DMS79 treated with DMSO at 0.1 percent for 48 hours (cell line): ENCODE measurements around the gene OGFOD1.
"Not testable (repeated sequence)": the region's sequence is repeated elsewhere in the genome, so short reads cannot be mapped to it uniquely, and the experiment has no call there.

Source experiments
- DNase-seq: peaks from one replicate; lab custom pipeline; 2025; lab: John Stamatoyannopoulos, UW

Gene OGFOD1

DNA sequence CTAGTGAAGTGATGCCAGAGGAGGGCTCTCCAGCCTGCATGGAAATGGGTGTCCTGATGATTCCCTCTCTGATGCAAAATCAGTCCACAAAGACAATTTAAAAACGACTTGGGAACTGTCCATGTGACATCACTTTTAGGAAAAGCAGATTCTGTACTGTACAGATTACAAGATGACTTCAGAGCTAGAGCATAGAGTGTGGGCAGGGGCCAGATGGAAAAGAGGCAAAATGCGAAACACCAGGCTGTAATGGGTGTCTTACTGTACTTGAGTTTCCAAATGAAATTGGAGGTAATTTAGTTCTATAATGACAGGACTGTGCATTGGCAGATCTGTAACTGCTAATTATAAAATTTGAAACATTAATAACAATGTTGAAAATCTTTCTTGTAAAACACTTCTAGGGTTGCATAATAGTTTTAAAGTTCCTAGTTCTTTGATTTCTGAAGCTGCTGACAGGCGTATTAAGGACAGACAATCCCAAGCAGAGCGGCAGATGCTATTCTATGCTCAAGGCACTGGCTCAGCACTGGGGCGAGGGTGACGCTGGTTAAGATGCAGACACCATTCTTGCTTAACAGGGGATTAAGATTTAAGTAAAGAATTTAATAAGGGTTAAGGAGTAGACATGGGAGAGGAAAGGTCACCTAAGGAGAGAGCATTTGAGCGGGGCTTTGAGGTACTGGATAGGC, 29.6 kb downstream of the OGFOD1 start:
- DNase-seq, result no peak

DNA sequence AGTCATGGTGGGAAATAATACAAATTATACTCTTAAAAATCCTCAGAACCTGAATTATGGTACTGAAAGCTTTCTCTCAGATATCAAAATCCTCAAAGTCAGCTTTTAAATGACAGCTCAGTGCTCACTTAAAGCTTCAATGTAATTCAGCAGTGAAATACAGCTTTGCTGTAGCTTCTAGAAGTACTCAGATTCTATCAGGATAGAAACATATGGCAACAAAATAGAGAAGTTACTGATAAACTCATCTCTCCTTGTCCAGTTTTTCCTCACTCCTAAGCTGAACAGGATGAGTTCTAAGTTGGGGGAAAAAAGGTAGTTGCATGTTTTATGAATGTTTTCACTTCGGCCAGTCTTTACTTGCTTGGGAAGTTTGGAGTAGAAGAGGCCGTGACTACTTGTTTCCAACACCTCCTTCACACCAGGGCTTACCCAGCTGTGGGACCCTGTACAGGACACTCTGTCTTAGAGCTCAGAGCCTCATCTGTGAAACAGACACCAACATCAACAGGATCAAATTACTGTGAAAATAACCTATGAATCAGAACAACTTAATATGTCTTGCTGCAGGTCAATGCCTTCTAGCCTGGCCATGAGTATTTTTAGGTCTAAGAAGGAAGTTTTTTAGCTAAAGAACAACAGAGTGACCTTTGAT, 30.2 kb downstream of the OGFOD1 start:
- DNase-seq, result no peak

DNA sequence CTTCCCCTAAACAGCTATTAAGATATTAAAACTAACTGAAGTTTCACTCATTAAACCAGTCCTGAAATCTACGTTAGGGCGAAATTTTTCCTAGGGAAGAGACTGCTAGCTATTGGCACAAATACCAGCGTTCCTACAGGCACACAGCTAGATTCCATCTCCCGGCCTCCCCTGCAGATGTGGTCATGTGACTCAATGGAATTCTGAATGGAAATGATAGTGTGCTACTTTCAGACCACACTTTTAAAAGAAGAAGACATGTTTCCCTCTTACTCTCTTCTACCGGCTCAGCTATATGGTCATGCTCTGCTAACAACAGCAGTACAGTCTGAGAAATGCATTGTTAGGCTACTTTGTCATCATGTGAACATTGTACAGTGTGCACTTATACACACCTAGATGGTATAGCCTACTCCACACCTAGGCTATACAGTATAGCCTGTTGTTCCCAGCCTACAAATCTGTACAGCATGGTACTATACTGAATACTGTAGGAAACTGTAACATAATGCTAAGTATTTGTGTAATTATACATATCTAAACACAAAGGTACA, 31.4 kb downstream of the OGFOD1 start:
- DNase-seq, result no peak

DNA sequence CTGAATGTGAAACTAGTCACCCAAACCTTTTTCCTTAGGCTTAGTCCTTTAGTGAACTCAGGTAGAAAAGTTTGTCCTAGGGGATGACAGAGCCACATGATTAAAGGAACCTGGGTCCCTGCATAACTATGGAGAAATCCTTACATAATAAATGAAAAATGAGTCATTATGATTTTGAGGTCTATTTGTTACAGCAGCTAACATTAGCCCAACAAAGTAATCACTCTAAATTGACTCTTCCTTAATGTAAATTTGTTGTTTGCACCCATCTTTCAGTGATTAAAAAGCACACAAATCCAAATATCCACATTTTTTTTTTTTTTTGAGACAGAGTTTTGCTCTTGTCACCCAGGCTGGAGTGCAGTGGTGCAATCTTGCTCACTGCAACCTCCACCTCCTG, 32.0 kb downstream of the OGFOD1 start:
- DNase-seq, result no peak

DNA sequence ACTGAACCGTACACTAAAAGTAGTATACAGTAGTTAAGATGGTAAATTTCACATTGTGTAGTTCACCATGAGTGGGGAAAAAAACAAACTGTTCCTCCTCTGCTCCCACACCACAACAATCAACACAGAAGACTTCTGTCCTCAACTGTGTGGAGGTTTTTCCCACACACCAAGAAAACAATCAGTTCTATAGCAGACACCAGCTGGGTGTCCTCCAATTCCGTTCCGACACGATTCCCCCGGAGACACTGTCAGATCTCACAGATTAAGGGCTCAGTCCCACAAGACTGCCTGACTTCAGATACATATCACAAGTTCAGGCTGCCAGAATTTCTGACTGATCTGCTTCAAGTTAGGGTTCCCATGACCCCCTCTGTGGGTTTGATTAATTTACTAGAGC, 36.7 kb downstream of the OGFOD1 start:
- DNase-seq, result no peak

DNA sequence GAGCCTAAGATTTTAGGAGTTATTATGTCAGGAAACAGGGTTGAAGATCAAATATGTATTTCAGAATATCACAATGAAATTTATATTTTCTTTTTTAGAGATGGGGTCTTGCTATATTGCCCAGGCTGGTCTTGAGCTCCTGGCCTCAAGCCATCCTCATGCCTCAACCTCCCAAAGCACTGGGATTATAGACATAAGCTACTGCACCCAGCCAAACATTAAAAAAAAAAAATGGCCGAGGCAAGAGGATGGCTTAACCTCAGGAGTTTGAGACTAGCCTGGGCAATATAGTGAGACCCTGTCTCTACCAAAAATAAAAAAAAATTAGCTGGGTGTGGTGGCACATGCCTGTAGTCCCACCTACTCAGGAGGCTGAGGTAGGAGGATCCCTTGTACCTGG, 37.5 kb downstream of the OGFOD1 start:
- DNase-seq, result not testable (repeated sequence)

DNA sequence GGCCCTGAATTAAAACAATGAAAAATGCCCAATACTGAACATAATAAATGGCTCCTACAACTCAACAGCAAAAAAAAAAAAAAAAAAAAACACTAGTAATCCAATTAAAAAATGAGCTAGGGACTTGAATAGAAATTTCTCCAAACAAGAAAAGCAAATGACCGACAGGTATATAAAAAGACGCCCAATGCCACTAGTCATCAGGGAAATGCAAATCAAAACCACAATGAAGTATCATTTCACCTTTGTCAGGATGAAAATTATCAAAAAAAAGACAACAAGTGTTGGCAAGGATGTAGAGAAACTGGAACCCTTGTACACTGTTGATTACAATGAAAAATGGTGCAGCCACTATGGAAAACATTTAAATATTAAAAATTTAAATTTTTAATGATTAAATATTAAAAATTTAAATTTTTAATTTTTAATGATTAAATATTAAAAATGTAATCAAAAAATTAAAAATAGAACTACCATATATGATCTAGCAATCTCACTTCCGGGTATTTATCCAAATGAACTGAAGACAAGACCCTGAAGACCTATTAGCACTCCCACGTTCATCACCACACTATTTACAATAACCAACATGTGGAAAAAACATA, 40.4 kb downstream of the OGFOD1 start:
- DNase-seq, result no peak

DNA sequence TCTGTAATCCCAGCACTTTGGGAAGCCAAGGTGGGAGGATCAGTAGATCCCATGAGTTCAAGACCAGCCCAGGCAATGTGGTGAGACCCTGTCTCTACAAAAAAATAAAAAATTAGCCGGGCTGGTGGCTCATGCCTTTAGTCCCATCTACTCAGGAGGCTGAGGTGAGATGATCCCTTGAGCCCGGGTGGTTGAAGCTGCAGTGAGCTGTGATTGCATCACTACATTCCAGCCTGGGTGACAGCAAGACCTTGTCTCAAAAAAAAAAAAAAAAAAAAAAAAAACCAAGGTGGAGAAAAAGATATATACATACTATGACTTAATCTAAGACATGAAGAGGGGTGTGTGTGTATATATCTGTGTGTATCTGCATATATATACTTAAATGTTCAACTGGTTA, 41.8 kb downstream of the OGFOD1 start:
- DNase-seq, result no peak

DNA sequence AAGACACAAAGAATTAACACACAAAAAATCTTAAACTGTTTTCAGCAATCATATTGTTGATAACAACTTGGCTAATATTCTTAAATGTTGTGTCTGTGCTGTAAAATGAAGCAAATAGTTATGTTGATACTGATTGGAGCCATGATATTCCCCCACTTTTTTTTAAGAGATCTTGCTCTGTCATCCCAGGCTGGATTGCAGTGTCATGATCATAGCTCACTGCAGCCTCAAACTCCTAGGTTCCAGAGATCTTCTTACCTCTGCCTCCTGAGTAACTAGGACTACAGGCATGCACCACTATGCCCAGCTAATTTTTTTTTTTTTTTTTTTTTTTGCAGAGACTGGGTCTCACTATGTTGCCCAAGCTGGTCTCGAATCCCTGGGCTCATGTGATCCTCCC, 42.5 kb downstream of the OGFOD1 start:
- DNase-seq, result no peak

DNA sequence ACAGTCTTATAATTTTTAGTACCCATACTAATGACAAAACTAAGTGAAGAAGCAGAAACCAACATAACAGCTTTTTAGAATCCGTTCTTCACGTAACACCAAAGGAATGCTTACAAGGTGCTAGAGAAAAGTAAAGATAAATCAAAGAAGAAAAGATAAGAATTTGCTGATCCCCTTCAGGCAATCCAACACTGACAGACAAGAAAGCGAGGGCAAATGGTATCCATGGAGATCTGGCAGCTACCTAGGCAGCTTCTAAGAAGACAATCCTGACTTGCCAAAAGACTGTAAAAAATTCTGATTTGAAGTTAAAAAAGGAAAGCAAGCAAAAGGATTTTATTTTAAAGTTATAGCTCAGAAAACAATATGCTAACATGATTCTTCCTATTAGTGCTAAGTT, 53.8 kb downstream of the OGFOD1 start:
- no peak for DNase-seq

DNA sequence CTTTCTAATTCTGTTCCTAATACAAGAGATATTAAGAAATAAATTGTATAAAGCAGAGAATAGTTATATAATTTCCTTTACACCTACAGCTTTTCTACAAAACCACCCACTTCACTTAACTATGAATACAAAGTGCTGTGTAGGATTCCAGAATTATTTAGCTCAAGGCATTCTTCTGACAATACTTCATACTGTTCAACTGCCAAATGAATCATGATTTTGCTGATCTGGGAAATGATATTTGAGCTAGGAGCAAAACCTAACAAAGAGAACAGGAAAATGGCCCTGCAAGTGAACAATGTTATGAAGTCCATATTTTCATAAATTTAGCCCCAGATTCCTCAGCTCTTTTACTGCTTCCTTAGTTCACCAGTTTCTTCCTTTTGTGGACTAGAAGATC, 55.6 kb downstream of the OGFOD1 start:
- DNase-seq, result no peak

DNA sequence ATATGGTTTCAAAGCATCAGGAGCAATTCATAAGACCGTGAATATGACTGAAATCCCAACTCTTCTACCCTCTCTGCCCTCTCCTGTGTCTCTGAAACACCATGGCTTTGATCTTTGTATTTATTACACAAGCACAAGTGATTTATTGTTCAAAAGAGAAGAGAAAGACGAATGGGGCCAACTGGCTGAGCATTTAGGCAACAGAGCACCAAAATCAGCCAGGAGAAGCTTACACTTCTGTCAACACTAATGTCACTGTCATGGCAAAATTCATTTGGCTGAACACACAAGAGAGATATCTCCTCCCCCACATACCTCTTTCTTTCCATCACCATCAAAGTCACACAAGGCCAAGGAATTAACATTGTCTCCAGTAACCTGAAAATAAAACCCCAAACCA, 59.2 kb downstream of the OGFOD1 start:
- DNase-seq, result no peak

DNA sequence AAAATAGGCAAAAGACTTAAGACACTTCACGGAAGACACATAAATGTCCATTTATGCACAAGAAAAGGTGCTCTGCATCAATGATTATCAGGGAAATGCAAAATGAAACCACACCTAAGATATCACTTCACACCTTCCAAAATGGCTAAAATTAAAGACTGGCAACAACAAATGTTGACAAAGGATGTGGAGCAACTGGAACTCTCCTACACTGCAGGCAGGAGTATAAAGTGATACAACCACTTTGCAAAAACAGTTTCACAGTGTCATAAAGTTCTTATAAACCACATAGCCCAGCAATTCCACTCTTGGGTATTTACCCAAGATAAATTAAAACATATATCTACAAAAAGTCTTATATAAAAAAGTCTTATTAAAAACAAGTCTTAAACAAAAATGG, 60.7 kb downstream of the OGFOD1 start:
- no peak for DNase-seq

DNA sequence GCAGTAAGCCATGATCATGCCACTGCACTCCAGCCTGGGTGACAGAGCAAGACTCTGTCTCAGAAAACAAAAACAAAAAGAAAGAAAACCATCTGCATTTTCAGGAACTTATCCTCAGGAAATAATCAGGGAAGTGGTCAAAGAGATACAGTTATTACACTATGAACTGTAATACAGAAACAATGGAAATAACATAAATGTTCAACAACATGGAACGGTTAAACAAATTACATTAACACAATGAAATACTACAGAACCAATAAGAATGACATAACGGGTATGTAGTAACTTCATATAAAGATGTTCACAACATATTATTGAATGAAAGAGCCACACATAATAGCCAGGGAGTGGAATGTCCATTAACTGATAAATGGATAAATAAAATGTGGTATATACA, 61.7 kb downstream of the OGFOD1 start:
- DNase-seq, result no peak

DNA sequence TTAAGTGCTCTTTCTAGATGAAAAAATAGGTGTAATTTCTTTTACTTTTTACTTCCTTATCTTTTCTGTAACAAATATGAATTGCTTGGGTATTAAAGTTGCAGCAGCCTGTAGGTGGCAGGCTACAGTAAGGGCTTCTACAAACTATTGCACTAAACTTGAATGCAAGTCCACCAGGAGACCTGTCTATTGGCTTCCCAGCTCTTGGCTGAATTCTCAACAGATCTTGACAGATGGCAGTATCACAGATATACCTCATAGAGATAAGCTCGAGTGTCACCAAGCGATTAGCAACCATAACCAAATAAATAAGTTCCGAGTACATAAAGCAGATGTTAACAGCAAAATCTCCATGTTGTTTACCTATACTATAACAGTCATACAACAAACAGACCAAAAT, 62.6 kb downstream of the OGFOD1 start:
- no peak for DNase-seq

DNA sequence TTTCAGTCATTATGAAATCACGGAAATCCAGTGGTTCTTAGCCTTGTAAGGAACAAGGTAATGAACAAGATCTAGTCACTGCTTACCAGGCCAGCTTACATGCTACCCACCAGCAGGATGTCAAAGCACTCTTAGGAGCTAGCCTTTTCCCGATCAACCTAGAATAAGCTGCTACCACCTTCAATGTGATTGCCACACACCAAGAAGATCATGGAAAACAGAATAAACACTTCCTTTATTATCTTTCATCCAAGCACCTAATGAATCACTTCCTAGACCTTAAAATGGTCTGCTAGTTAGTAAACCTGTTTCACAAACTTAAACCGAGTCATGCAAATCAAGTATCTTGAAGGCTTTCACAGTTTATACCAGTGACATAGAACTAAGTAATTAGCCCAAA, 63.5 kb downstream of the OGFOD1 start:
- DNase-seq, result no peak

DNA sequence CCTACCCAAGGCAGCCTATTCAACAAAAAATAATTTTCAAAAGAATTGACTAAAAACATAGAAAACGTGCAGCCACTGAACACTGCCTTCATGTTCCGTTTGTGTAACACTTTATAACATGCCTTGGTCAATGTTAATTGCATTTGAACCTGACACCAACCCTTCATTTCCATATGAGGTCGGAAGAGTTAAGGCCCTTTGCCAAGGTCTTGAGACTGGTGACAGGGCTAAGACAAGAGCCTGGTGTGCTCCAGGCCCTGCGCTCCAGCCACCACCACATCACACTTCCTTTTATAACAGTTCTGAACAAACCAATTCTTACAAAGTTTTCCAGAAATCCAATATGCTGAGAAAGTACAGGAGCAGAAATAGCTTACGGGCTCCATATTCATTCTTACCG, 64.3 kb downstream of the OGFOD1 start:
- no peak for DNase-seq

DNA sequence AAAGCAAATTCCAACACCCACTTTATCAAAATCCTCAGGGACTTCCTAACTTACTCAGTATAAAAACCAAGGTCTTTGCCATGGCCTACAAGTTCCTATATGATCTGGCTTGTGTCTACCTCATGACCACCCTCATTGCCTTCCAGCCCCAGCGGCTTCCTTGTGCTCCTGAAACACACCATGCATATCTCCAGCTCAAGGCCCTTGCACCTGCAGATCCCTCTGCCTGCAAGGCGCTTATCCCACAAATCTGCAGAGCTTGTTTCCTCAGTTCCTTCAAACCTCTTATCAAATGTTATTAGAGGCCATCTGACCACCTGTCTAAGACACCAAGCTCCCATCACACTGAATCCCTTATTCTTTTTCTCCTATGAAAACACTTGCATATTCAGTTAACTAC, 65.9 kb downstream of the OGFOD1 start:
- no peak for DNase-seq

DNA sequence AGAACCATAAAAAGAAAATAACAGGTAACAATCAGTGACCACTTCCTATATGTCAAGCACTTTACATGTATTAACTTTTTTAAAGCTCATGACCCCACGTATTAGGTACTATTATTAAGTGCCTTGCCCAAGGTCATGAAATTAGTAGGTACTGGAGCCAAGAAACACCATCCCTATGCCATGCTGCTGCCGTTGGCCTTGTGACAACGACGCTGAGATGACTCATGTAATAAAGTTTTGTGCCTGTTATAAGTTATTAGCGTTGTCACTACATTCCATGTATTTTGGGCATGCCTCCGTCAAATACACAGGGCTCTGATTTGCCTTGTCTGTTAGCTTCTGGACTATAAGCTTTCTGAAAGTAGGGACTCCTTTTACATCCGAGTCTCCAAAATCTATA, 67.1 kb downstream of the OGFOD1 start:
- DNase-seq, result no peak

DNA sequence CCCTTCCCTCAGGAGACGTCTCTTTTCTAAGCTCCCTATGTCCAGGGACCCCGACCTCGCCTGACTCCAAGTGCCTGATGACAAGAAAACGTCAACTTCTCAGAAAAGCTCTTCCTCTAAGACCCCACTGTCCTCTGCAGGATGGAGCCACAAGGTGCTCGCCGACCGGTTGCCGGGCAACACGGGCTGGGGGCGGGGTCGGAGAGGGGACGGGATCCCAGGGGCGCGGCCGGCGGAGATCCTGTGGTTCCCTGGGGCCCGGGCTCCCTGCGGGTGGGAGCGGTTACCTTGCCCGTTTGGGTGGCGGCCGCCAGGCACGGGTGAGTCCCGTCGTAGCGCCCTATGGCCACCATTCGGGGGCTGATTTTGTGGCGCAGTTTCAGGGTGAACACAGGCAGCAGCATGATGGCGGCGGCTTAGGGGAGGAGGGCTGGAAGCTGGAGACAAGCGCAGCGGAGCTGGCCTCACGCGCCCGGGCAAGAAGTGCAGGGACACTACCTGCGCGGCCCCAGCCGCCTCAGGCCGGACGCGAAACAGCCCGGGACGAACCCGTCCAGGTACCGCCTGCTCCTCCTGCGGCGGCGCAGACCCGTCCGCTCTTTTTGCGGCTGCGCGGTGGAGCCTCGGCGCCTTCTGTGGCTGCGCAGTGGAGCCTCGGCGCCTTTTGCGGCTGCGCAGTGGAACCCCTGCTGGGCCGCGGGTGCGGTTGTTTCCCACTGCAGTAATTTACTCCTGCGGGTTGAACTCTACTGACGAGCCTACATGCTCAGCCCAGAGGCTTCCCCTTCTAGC, 68.3 kb downstream of the OGFOD1 start, which contains the start of gene BBS2:
TSS of gene BBS2 (minus strand) at position 566 of the 792 bp plus-strand sequence. CDS start at position 404, 162 bp downstream.
- DNase-seq, result peak; percentile 62

DNA sequence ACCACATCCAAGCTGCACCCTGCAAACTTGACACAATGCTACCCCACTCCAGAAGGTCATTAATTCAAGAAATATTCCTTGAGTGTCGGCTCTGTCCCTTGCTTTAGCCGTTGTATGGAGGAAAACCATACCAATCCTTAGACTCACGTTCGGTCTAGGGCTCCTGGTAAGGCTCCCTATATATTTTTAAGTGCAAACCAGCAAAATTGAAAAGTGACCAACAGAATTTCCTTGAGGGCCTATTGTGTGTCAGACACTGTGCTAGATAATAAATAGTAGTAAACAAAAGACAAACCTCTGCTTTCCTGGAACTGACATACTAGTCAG, 68.9 kb downstream of the OGFOD1 start:
- no peak for DNase-seq

DNA sequence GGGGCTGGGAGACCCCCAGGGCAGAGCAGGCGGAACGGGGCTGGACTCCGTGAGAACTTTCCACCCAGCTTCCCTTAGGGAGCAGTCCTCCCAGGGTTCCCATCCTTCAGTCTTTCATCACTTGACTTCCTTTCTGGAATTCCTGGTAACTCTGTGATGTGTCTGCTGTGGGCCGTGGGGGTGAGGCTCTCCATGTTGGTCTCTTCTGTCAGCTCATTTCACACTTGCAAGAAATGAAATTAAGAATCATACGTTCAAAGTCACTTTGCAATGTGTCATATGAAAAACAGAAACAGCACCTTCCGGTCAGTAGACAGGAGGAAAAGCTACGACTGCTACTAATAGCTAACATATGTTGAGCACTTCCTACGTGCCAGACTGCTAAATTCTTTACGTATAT, 73.9 kb downstream of the OGFOD1 start:
- DNase-seq, result no peak
